ACHN (cell line): ENCODE data around the gene S100B.
"Not testable (repeated sequence)": the region's sequence is repeated elsewhere in the genome, so short reads cannot be mapped to it uniquely, and the experiment has no call there.

Experiments
- DNase-seq: peaks from one replicate; pipeline ENCODE4 v3.0.0-alpha.2; 2015
- in situ Hi-C: cut with HindIII; loops from 2 replicates; pipeline ENCODE4 v1.10.0; 2017; ENCODE audit warnings: low sequenced_read_pairs, low pct_ligation_motif_present, low pct_unique_long_range_greater_than_20kb

S100B gene

DNA sequence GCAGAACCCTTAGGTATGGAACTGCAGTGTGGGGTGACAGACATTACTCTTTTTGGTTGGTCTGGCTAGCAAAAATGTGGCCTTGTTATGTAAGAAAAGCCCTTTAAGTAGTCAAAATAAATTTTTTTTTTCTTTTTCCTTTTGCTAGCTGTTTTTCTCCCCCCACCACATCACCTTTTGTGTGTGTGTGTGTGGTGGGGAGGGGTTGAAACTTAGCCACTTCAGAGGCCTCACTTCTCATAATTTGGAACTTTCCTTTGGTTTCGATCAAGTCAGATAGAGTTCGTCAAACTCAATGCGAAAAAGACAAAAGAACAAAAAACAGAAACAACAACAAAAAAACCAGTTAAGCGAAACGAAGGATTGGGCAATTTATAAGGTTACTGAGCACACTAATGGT is 28.7 kb upstream of the S100B start:
- in situ Hi-C loops, result no loop called here
- DNase-seq, result no peak

DNA sequence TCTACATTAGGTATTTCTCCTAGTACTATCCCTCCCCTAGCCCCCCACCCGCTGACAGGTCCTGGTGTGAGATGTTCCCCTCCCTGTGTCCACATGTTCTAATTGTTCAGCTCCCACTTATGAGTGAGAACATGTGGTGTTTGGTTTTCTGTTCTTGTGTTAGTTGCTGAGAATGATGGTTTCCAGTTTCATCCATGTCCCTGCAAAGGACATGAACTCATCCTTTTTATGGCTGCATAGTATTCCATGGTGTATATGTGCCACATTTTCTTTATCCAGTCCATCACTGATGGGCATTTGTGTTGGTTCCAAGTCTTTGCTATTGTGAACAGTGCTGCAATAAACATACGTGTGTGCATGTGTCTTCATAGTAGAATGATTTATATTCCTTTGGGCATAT is 26.0 kb upstream of the S100B start:
- DNase-seq, in situ Hi-C loops: not testable (repeated sequence)

DNA sequence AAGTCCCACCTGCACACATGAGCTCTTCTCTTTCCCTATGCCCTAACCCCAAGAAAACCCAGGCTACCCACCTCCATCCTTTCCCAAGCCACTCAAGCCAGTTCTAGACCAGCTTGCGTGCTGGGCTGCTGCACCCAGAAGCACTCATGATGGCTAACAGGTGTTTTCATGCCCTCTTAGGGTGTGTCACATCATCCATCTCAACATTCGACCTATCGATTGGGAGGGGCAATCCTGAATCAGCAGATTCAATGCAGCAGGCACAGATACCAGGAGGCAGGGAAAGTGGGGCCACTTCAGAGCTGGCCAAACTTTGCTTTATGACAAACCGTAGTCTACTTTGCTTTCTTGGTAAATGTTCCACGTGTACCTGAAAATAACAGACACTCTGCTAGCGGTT is 24.0 kb upstream of the S100B start:
- DNase-seq, result no peak
- in situ Hi-C loops, result no loop called here

DNA sequence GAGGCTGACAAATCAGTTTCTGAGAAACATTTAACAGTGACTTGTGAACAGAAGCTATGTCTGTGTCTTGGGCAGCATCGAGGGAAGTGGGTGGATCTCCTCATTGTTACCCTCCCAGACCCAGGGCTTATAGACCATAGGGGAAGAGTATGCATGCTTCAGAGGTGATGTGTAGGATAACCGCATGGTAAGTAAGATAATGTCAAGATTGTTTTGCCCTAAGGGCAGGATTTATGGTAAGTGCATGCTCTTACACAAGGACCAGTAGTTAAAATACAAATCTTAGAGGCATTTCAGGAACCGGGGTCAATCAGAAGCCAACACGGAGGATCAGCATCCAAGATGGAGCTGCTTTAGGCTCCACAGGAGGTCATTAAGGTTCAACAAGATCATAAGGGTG is 22.8 kb upstream of the S100B start:
- in situ Hi-C loops, result no loop called here

DNA sequence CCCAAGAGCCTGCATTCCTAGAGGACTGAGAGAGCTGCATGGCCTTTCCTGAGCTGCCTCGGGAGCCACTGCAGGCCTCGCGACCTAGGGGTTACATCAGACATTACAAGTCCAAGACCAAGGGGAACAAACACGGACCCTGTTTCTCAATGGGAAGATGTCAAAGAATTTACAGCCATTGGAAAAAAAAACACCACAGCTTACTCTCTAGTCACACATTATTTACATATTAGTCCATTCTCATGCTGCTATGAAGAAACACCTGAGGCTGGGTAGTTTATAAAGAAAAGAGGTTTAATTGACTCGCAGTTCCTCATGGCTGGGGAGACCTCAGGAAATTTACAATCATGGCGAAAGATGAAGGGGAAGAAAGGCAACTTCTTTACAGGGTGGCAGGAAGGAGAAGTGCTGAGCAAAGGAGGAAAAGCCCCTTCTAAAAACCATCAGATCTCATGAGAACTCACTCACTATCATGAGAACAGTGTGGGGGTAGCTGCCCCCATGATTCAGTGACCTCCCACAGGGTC is 22.2 kb upstream of the S100B start:
- in situ Hi-C loops, result no loop called here

More for the DNA sequence above, 22.8 kb upstream of the S100B start:
- DNase-seq, result no peak

DNA sequence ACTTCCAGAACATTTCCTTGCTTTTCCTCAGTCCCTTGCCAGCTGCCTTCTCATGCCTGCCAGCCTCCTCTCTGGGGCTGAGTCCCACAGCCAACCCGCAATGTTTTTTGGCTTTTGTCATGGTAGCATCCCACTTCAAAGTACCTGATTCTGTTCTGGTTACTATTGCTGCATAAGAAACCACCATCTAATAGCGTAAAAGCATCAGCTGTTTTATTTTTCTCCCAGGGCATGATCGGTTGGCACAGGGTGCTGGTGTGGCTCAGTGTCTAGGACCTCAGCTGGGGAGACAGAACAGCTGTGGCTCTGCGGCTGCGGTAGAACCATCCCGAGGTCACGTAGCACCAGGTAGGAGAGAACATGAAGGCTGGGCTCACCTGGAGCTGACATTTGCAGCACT is 21.7 kb upstream of the S100B start:
- in situ Hi-C loops, result no loop called here
- DNase-seq, result no peak

More for the DNA sequence above, 22.2 kb upstream of the S100B start:
- no peak for DNase-seq

DNA sequence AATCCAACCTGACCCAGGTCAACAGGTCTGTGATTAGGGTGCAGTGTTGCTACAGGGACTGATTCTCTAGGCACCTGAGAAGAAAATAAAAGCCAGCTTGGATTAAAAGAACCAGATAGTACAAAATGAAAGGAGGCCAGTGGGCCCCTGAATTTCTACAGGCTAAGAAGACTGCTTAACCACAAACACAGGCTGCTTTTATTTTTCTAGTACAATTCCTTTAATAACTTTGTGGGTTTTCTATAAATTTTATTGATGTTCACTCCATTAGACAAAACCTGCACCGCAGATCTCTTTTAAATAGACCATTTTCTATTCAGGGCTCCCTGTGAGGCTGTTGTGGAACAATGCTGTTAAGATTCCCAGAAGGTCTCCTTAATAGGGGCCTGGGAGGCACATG is 20.9 kb upstream of the S100B start:
- DNase-seq, result no peak
- in situ Hi-C loops, result no loop called here

DNA sequence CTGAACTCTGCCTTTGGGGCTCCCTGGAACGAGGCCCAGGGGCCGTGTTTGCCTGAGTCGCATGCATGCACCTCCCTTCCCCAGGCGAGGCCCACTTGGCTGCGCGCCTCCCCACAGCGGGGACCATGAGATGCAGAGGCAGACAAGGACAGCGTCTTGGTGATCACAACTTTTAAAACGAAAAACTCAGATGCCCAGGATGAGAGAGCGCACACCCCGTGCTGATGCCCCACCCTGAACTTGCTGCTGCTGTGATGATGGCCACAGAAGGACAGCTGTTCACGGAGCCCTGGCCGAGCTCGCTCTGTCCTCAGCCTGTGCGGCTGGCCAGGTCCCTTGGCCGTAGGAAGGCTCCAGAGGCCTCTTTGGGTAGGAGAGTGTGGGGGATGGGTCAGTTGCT is 19.2 kb upstream of the S100B start:
- in situ Hi-C loops, result no loop called here
- DNase-seq, result no peak

DNA sequence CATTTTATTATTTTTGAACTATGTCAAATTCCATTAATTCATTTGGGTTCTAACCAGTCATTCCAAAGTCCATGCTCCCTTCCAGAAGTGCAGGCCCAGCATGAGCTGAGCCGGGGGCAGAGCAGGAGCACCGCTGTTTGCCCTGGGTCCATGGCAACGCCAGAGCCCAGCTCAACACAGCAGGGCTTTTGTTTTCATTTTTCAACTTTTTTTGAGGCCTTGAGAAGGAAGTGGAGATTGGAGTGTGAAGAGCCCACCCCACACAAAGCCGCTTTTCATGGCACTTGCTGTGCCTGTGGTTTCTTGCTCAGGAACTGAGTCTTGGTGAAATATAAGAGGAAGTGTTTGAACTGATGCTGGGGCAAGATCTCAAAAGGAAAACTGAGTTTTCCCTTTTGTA is 17.3 kb upstream of the S100B start:
- in situ Hi-C loops, result no loop called here
- no peak for DNase-seq

DNA sequence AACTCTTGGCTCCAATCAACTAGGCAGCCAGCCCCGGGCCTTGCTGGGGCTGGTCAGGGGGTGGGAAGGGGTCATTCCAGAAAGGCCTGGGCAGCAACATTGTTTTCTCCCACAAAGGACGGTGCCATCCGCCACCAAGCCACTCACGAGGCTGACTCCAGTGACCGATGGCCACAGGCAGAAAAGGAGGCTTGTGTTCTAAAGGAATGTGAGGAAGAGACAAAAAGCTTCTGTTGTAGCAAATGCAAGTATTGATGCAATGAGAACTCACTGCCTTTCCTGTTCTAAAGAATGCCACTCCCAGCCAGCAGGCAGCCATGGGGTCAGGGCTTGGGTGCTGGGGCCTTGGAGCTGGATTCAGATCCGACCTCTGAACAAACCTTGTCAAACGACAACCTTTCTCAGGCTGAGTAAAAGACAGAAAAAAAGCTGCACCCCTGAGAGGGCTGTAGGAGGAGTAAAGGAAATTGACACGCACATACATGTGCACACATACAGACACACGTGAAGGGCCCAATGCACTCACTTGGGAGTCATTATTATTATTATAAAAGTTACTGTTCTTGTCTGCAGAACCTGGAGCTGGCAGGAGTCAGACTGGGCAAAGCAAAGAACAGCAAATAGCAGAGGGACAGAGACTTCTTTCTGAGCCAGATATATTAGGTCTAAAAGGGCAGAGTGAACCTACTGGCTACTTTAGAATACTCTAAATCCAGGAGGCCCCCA is 16.7 kb upstream of the S100B start:
- no peak for DNase-seq
- in situ Hi-C loops, result no loop called here

DNA sequence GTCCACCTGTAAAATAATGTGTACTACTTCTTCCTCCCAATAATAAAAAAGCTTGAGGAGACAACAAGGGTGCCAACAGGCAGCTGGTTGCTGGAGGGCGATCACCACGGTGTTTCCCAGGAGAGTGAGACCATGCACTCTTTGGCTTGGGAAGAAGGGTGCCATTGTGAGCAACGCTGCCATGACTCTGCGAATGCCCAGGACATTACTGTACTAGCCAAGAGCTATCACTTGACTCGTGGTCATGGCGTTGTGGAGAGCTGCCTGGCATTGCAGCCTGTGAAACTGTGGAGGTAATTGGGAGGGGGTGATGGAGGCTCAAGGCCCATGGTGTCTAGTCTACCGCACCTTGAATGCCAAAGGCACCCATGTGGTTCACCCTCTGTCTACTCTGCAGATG is 16.0 kb upstream of the S100B start:
- no peak for DNase-seq
- in situ Hi-C loops, result no loop called here

DNA sequence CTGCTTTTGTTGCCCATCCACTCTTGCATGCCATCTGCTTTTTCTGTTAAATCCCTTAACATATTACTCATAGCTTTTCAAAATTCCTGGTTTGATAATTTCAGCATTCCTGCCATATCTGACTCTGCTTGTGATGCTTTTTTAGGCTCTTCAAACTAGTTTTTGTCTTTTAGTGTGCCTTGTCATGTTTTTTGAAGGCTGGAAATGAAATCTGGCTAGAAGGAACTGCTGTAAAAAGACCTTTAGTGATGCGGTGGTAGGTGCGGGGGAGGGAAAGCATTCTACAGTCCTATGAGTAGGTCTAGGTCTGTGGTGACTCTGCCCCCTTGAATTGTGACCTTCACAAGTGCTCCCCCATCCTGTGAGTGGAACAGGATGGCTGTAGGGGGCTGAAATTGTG is 15.0 kb upstream of the S100B start:
- in situ Hi-C loops, result no loop called here

DNA sequence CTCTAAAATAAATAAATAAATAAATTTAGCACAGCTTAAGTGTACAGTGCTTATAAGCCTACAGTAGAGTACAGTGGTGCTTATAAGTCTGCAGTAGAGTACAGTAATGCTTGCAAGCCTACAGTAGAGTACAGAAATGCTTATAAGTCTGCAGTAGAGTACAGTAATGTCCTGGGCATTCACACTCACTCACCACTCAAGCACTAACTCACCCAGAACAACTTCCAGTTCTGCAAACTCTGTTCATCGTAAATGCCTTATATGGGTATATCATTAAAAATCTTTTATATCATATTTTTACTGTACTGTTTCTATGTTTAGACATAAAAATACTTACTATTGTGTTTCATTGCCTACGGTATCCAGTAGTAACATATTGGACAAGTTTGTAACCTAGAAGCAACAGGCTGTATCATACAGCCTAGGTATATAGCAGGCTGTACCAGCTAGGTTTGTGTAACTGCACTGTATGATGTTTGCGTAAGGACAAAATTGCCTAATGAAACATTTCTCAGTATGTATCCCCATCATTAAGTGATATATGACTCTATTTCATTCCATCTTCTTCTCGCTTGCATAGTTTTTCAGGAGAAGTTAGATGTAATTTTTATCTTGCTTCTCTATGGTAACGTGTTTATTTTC is 14.0 kb upstream of the S100B start:
- in situ Hi-C loops, result no loop called here
- DNase-seq, result no peak

More for the DNA sequence above, 15.0 kb upstream of the S100B start:
- no peak for DNase-seq

DNA sequence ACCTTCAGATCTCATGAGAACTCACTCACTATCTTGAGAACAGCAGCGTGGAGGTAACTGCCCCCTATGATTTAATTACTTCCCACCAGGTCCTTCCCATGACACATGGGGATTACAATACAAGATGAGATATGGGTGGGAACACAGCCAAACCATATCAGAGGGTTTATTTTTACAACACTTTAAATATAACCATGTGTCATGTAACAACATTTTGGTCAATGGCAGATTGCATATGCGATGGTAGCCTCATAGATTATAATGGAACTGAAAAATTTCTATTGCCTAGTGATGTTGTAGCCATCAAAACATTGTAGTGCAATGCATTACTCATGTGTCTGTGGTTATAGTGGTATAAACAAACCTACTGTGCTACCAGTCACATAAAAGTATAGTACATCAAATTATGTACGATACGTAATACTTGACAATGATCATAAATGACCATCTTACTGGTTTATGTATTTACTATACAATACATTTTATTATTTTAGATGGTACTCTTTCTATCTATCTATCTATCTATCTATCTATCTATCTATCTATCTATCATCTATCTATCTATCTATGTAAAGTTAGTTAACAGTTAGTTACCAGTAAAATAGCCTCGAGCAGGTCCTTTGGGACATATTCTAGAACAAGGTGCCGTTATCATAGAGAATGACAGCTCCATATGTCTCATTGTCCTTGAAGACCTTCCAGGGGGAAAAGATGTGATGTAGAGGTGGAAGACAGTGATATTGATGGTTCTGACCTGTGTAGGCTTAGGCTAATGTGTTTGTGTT is 12.6 kb upstream of the S100B start:
- in situ Hi-C loops, result no loop called here
- no peak for DNase-seq

DNA sequence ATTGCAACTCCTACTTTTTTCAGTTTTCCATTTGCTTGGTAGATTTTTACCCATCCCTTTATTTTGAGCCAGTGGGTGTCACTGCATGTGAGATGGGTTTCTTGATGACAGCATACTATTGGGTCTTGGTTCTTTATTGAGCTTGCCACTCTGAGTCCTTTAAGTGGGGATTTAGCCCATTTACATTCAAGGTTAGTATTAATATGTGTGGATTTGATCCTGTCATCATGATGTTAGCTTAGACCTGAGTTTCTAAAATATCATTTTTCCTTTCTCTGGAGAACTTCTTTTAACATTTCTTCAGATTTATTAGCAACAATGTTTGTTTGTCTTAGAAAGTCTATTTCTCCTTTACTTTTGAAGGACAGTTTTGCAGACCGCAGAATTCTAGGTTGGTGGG is 11.8 kb upstream of the S100B start:
- in situ Hi-C loops, result no loop called here
- DNase-seq, result no peak

DNA sequence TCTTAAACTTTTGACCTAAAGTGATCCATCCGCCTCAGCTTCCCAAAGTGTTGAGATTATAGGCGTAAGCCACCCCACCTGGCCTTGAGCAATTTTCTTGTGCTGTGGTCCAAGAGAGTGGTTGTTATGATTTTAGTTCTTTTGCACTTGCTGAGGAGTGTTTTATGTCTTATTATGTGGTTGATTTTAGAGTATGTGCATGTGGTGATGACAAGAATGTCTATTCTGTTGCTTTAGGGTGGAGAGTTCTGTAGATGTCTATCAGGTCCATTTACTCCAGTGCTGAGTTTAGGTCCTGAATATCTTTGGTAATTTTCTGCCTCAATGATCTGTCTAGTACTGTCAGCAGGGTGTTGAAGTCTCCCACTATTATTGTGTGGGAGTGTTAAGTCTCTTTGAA is 11.2 kb upstream of the S100B start:
- no peak for DNase-seq
- in situ Hi-C loops, result no loop called here

DNA sequence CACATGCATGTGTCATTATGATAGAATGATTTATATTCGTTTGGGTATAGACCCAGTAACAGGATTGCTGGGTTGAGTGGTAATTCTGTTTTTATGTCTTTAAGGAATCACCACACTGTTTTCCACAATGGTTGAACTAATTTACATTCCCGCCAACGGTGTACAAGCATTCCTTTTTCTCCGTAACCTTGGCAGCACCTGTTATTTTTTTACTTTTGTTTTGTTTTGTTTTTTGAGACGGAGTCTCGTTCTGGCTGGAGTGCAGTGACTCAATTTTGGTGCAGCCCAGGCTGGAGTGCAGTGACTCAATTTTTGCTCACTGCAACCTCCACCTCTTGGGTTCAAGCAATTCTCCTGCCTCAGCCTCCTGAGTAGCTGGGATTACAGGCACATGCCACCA is 8.5 kb upstream of the S100B start:
- in situ Hi-C loops, result no loop called here
- no peak for DNase-seq

DNA sequence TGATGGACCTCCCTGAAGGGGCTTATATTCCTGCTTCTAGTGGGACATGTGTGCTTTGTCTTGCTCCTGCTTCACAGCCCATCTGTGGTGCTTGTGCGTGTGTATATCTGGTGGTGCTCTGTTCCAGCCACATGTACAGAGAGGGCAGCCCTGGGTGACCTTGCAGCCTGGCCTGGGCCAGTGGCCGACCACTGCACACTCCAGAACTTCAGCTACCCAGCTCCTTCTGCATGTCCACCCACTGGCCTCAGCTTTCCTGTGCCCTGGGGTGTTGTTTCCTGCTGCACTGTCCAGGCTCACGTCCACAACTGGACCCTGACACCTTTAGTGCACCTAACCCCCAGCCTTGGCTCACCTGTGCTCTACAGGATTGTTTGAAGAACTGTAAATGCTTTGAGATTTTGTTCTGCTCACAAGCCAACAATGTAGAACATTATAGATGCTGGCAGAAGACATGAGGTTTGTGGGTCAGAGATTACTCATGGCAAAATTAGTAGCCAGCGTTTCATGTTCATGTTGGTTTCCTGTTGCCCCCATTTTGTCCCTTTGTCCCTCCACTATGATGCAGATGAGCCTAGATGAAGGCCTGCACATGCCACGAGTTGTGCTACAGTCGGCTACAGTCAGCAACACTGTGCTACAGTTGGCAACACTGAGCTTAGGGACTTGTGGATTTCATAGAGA is 5.3 kb upstream of the S100B start:
- in situ Hi-C loops, result no loop called here
- no peak for DNase-seq

DNA sequence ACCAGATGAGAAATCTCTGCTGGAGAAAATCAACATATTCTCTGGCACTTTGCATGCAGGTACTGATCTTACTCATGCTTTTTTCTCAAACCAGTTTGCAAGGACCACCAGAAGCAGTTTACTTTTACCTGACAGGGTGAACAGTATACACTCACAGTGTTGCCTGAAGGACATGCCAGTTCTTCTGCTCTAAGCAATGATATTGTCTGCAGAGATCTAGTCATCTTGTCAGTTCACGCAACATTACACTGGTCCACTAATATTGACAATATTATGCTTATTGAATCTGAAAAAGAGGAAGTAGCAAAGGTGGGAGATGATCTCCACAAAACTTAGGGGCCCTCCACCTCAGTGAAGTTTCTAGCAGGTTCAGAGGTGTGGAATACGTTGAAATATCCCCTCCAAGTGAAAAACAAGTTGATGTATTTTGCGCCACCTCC is 3.8 kb upstream of the S100B start:
- DNase-seq, result no peak
- in situ Hi-C loops, result no loop called here
